GM21390 (cell line): ENCODE data around the gene F8.
"Not testable (repeated sequence)": the region's sequence is repeated elsewhere in the genome, so short reads cannot be mapped to it uniquely, and the experiment has no call there.

Experiments
- ATAC-seq: cut with Tn5 transposase; IDR thresholded peaks from one replicate; pipeline ENCODE4 v1.9.1; 2021; ENCODE audit not compliant: unreplicated experiment

Gene F8

DNA sequence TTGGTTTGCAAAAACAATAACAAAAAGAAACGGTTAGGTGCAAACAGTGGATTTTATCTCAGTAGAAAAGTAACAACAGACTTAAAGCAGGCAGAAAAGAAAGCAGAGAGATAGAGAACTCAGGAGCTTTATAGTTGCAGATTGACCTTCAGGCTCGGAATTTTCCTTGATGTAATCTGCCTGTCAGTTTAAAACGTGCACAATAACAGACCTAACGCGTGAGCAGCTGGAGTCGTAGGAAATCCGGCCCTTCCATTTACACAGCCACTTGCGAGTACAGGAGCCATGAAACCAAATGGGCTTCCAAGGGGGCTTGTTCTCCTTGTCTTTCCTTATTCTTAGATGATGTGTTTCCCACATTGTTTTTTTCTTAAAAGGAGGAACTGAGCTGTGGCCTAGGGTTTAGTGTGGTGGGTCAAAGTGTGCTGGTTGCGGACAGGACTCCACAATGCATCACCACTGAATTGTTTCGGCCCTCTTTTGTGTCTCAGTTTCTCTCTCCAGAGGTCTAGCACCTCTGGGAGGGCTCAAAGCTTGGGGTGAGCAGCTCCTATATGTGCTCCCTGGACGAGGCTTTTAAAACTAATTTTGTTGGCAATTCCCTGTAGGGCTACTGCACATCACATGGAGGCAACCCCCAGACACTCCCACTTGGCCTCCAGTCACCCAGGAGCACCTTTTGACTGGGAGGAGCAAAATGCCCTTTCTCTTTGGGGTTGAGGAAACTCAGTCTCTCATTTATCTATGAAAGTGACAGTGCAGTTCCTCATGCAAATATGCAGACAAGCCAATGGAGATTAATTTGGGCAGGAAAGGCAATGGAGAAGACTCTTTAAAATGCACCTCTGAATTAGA lies 203.4 kb downstream of the F8 start:
- no peak for ATAC-seq

DNA sequence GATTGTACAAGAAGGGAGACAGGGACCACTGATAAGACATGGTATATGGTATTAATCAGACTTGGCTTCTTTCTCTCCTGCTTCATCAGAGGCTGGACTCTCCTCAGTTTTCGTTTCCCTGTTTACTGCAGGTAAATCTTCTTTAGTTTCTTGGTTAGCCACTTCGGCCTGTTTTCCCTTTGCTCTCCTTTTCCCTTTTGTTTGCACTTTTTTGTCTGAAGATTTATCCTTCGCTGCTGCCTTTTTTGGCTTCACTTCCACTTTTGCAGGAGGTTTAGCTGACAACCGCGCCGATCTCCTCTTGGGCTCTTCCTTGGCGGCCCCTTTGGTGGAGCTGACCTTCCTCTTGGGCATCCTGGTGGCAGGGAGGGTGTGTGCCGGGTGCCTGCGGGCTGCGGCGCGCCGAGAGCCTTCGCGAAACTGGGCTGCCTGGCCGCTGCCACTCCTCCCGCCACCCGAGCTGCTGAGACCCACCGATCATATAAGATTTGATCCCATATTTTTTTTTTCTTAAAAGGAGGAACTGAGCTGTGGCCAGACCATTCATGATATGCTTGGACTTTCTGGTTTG lies 205.4 kb downstream of the F8 start:
- not testable (repeated sequence) for ATAC-seq

DNA sequence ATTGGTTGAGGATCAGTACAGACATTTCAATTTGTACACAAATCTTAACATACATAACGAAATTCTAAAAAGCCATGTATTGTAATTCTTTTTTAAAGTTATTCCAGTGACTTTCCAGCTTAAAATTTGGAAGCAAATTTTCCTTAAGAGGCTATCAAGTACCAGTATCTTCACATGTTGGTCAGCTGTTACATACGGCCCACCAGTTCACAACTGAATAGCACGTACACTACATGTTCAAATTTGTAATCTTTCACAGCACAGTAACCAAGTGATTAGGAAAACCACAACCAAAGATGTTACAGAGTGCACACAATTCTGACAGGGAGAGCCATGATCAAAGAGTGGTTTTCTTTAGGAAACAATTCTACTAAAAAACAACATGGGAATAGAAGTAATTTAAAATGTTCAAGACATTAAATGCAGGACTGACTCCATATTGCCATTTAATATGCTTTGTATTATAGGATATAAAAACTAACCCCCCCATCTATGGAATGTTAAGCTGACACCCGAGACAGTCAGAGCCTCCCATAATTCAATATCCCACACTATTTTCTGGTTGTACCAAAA lies 206.1 kb downstream of the F8 start:
- not testable (repeated sequence) for ATAC-seq

DNA sequence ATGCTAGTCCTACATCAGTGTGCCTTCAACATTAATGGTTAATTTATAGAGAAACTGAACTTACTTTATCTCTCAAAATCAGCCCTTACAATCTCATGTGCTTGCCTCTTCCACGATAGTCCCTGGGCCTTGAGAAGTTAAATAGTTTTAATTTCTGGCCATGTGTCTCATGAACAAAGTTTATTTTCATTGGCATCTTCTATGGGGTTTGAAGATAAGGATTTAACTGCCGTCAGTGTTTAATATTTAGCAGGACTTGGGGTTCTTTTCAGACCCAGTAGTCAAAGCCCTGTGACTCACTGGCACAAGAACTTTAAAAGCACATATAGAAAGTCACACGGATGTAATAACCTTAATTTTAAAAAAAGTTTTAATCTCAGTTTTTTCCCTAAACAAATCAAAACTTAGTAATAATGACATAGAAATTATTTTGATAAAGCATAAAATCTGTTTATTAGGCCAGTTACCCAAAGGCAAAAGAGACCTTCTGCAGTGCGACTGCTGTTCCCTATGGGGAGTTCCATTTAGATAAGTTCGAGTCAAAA lies 207.2 kb downstream of the F8 start:
- ATAC-seq, result no peak

- ATAC-seq, result no peak
Measured at GRCh38 chrX:154813801-154814200, 208.7 kb downstream of the F8 start.

GRCh38 chrX:154812341-154813101 lies 210.0 kb downstream of the F8 start:
- no peak for ATAC-seq

DNA sequence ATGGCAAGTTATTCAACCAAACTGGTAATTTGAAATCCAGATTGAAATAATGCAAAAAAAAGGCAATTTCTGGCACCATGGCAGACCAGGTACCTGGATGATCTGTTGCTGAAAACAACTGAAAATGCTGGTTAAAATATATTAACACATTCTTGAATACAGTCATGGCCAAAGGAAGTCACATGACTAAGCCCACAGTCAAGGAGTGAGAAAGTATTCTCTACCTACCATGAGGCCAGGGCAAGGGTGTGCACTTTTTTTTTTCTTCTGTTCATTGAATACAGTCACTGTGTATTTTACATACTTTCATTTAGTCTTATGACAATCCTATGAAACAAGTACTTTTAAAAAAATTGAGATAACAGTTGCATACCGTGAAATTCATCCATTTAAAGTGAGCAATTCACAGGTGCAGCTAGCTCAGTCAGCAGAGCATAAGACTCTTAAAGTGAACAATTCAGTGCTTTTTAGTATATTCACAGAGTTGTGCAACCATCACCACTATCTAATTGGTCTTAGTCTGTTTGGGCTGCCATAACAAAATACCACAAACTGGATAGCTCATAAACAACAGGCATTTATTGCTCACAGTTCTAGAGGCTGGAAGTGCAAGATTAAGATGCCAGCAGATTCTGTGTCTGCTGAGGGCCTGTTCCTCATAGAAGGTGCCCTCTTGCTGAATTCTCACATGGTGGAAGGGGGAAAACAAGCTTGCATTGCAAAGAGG lies 212.4 kb downstream of the F8 start:
- no peak for ATAC-seq

DNA sequence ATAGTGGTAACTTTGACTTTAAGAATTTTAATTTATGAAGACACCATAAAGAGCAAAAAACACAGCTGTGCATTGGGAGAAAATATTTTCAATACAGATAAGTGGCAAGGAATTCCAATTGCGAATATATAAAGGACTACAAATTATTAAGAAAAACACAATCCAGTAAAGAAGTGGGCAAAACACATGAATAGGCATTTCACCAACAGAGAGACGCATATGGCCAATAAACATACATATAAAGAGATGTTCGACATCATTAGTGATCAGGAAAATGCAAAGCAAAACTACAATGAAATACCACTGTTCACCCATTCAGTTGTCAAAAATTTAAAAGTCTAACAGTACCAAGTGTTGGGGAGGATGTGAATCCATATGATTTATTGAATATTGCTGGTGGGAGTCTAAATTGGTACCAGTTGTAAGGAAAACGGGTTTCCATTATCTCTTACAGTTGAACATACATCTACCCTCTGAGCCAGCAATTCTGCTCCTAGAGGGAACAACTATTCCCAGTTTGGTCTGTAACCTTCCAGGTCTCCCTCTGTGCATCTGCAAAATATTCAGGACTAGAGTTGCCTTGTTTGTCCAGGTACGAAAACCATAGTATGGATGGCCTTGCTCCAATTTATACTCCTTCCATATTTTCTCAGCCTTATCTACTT lies 215.6 kb downstream of the F8 start:
- no peak for ATAC-seq

GRCh38 chrX:154805696-154806091 lies 216.8 kb downstream of the F8 start:
- ATAC-seq, result no peak

- ATAC-seq, result peak; percentile 93
Measured at GRCh38 chrX:154804957-154805695, 217.4 kb downstream of the F8 start, which contains the start of gene MPP1. Gene MPP1 (minus strand): TSS chrX:154805485. CDS start chrX:154805373, 112 bp downstream.

DNA sequence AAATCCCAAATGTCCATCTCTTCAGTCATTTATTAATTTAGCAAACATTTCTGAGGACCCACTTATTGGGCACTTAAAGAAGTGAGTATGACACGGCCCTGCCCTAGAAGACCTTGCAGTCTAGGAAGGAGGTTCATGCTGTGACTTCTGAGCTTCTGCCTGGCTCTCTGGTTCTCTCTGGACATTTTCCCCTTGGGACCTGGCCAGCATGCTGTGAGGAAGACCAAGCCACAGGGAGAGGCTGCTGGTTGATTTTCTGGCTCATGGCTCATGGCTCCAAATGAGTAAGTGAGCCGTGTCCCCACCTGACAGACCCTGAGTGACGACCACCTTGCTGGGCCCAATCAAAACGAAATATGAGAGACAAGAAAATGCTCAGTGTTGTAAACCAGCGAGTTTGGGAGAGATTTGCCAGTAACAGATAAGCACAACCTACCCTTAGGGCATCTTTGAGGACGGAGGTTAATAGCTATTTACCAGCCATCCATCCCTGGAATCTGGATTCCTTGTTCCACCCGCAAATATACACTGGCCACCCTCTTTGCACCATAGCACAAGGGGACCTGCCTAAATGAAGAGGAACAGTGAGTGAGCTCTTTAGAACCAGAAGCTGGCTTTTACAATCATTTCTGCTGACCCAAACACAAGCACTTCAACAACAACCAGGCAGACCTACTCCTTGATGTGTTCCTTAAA lies 218.1 kb downstream of the F8 start:
- no peak for ATAC-seq

DNA sequence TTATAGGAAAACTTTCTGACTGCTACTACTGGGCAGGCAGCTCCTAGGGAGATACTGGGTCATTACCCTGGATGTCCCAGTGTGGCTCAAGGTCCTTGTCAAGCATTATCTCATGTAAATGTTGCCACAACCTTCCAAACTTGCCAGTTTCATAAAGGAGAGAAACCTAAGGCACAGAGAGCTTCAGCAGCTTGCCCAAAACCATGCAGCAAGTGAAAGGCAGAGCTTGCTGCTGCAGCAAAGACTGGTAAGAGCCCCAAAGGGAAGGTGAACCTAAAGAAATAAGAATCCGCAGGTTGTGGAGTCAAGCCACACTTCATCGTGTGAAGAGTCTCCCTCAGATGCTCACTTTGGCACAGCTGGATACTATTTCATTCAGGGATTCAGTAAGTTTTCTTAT lies 219.6 kb downstream of the F8 start:
- no peak for ATAC-seq

DNA sequence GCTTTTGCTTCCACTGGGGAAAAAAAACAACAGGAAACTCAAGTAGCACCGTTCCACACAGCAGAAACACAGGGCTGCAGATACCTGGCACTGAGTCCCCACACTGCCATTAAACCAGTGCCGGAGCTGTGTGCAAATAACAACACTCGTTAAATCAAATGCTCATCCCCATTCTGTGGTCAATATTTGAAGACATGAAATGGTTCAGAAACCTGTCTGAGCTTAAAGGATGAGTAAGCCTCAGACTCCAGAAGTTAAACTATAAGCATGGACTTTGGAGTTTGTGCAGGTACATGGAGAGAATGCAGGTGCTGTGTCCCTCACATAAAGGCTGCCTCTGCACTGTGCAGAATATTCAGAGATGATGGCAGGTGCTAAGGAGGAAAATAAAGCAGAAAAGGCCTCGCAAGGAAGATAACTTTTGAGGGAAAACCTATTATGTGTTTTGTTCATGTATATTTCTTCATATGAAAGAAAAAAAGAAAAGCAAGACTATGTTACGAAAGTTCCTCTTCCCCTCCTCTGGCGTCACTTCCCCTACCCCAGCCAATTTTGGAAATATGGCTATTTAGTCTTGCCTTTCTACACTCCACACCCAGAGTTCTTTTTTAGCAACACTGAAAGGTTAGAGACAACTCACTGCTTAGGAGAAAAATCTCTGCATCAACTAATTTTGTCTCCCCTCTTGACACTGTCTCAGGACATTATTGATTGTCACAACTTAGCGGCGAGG lies 221.9 kb downstream of the F8 start:
- ATAC-seq, result no peak

DNA sequence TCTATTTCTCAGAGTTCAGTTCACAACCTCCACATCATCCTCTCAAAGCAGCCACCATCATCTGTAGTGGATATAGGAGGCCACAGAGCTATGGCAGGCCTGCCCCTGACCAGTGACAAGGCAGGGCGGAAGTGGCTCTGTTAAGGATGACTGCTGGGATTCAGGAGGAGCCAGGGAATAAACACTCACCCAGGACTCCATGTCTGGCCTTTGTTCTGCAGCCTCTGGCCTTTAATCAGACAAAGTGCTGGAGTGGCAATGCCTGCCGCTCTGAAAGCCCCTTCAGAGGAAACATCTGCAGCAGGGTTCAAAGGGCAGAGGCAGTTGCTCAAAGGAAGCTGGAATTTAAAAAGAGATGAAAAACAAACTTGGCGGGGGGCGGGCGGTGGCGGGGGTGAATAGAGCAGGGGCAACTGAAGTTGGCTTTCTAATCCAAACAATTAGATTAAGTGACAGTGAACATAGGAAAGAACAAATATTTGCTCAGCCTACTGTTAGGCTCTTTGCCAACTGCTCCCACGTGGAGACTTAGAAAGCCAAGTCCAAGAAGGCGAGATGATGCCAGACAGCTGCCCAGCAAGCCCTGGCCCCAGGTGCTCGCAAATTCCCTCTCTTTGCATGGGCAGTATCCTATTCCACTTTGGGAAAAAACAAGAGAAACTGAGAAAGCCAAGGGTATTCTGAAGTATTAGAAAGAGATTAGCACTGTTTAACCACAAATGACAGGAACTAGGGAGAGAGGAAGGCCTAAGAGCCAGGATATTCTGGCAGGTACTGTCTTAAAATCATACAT lies 222.8 kb downstream of the F8 start:
- no peak for ATAC-seq

- no peak for ATAC-seq
Measured at GRCh38 chrX:154797006-154797405, 225.5 kb downstream of the F8 start.

- ATAC-seq, result no peak
Measured at GRCh38 chrX:154795016-154795415, 227.5 kb downstream of the F8 start.

DNA sequence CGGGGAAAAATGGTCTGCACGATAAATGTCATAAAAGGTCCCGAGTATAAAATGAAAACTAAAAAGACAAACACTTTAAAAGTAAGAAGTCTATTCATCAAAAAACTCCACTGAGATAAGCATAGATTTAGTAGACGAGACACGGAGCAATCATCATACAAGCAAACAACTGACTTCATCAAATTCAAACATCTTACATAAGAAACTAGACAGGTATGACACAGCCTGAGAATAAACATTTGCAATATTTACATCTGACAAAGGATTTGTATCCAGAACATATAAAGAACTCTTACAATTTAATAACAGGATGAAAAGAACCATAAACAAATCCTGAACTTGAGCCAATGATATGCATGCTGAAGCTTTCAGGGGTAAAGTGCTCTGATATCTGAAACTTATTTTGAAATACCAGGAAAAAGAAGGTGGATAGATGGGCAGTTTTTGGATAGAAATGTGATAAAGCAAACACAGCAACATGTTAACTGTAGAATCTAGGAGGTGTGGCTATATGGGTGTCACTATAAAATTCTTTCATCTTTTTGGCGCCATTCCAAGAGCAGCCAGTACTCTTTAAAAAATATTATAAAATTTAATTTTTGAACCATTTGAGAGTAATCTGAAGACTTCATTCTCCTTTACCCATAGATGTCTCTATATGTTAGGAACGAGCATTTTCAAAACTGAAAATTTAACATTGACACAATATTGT lies 229.3 kb downstream of the F8 start:
- no peak for ATAC-seq
